HCT116 (cell line): ENCODE results near the gene NMS. TPM values are rescaled to one million over a fixed set of nuclear protein-coding genes. Genes with fewer than 3 reads are reported as not detected.

Experiments
- ATAC-seq: fragments of 200-7000 bp; cut with Tn5 transposase; 2 replicates; pipeline ENCODE4 v1.9.1; 2020; ENCODE audit warnings: mild to moderate bottlenecking, moderate library complexity
- BruUV-seq: library from RNA; stranded (reverse); fragments of 400-500 nt; replicated peaks from 2 replicates; lab custom pipeline; 2021; lab: Mats Ljungman, UMichigan
- CTCF ChIA-PET: fragments of 300-600 bp; sonication (Branson Sonifier 250); formaldehyde crosslinking; loops from one replicate; lab custom pipeline; 2021; ENCODE audit warnings: antibody characterized with exemption; lab: Charles Lee
- POLR2A ChIA-PET: fragments of 300-600, 350-600 bp; sonication (Branson Sonifier 250); formaldehyde crosslinking; loops from one replicate; lab custom pipeline; 2021; ENCODE audit warnings: antibody characterized with exemption; lab: Charles Lee
- RAD21 ChIA-PET, 2 experiments: fragments of 300-600 bp; sonication (Branson Sonifier 250); formaldehyde crosslinking; loops; one replicate each; lab custom pipeline; 2023; ENCODE audit warnings: low total read pairs in 2 of 2; ENCODE audit not compliant: uncharacterized antibody in 2 of 2, unreplicated experiment in 2 of 2, low non-redundant PET in 1 of 2; lab: Charles Lee
- DNase-seq: peaks from one replicate; pipeline ENCODE4 v3.0.0-alpha.2; 2010; ENCODE audit warnings: low read depth, low spot score
- H2AFZ ChIP-seq: fragments of 200-600 bp; shearing (Covaris generic), sonication (generic); 2 replicates; pipeline ENCODE4 v1.6.1; 2017; ENCODE audit warnings: low read depth, mixed run types, mixed read lengths, antibody characterized with exemption, low read length; ENCODE audit not compliant: poor library complexity, severe bottlenecking
- H3K27ac ChIP-seq: 2 replicates; pipeline ENCODE4 v1.5.1; 2012; ENCODE audit warnings: low read depth, low read length
- H3K27me3 ChIP-seq: fragments of 200-600 bp; sonication (generic); 2 replicates; pipeline ENCODE4 v1.6.1; 2016; ENCODE audit warnings: mixed run types, low read length, mixed read lengths; ENCODE audit not compliant: insufficient read depth
- H3K36me3 ChIP-seq, 2 experiments: fragments of 200-500 bp in 1 of 2; fragments of 200-600 bp in 1 of 2; sonication (Bioruptor generic) in 1 of 2; sonication (generic) in 1 of 2; 2 replicates each; pipeline versions ENCODE4 v1.5.1 to v1.6.1; 2014 to 2016; ENCODE audit warnings: low read length in 2 of 2, inconsistent platforms in 1 of 2, mixed read lengths in 1 of 2, mixed run types in 1 of 2; ENCODE audit not compliant: insufficient read depth in 2 of 2, control insufficient read depth in 1 of 2
- H3K4me1 ChIP-seq, 2 experiments: fragments of 200-600 bp in 1 of 2; sonication (generic) in 1 of 2; 2 replicates each; pipeline versions ENCODE4 v1.5.1 to v1.6.1; 2012 to 2017; ENCODE audit warnings: low read length in 2 of 2, inconsistent platforms in 1 of 2, mild to moderate bottlenecking in 1 of 2, mixed read lengths in 1 of 2, mixed run types in 1 of 2, moderate library complexity in 1 of 2; ENCODE audit not compliant: insufficient read depth in 2 of 2, control insufficient read depth in 1 of 2
- H3K4me2 ChIP-seq: fragments of 200-600 bp; sonication (generic); 2 replicates; pipeline ENCODE4 v1.6.1; 2017; ENCODE audit warnings: mixed run types, low read length, mixed read lengths
- H3K4me3 ChIP-seq, 2 experiments: fragments of 200-600 bp in 1 of 2; sonication (generic) in 1 of 2; replicated peaks in 1 of 2; 2 replicates each; pipeline ENCODE4 v1.5.1; 2011 to 2016; ENCODE audit warnings: low read length in 2 of 2, control low read depth in 1 of 2, low read depth in 1 of 2, mild to moderate bottlenecking in 1 of 2, mixed read lengths in 1 of 2, mixed run types in 1 of 2
- H3K79me2 ChIP-seq: fragments of 200-600 bp; sonication (generic); 2 replicates; pipeline ENCODE4 v1.6.1; 2017; ENCODE audit warnings: mild to moderate bottlenecking, mixed run types, low read length, moderate library complexity, mixed read lengths; ENCODE audit not compliant: insufficient read depth
- H3K9ac ChIP-seq: fragments of 200-600 bp; sonication (generic); 2 replicates; pipeline ENCODE4 v1.6.1; 2016; ENCODE audit warnings: low read length, mixed read lengths
- H3K9me2 ChIP-seq: fragments of 200-600 bp; sonication (generic), shearing (Covaris generic); 2 replicates; pipeline ENCODE4 v1.6.1; 2017; ENCODE audit warnings: mixed run types, mild to moderate bottlenecking, moderate library complexity; ENCODE audit not compliant: insufficient read depth
- H3K9me3 ChIP-seq, 2 experiments: fragments of 200-500 bp in 1 of 2; fragments of 200-600 bp in 1 of 2; sonication (Bioruptor generic) in 1 of 2; sonication (generic) in 1 of 2; 2 replicates each; pipeline ENCODE4 v1.6.1; 2014 to 2017; ENCODE audit warnings: low read length in 2 of 2, mixed read lengths in 2 of 2, inconsistent platforms in 1 of 2, low read depth in 1 of 2, mild to moderate bottlenecking in 1 of 2, mixed run types in 1 of 2, moderate library complexity in 1 of 2; ENCODE audit not compliant: control insufficient read depth in 1 of 2, insufficient read depth in 1 of 2
- H4K20me1 ChIP-seq: fragments of 200-600 bp; sonication (generic), shearing (Covaris generic); 2 replicates; pipeline ENCODE4 v1.6.1; 2017; ENCODE audit warnings: mixed run types, mild to moderate bottlenecking, moderate library complexity; ENCODE audit not compliant: insufficient read depth
- CEBPB ChIP-seq: IDR thresholded peaks from 2 replicates; pipeline ENCODE4 v1.6.1; 2012; ENCODE audit warnings: low read depth
- ELF1 ChIP-seq: IDR thresholded peaks from 2 replicates; pipeline ENCODE4 v1.6.1; 2012; ENCODE audit warnings: low read depth, borderline replicate concordance
- EZH2phosphoT487 ChIP-seq: fragments of 200-600 bp; IDR thresholded peaks from 2 replicates; pipeline ENCODE4 v1.6.1; 2018; ENCODE audit warnings: antibody characterized with exemption, borderline replicate concordance
- FOSL1 ChIP-seq: IDR thresholded peaks from 2 replicates; pipeline ENCODE4 v1.6.1; 2012; ENCODE audit warnings: low read depth
- MAX ChIP-seq: IDR thresholded peaks from 2 replicates; pipeline ENCODE4 v1.6.1; 2012
- SIN3A ChIP-seq: IDR thresholded peaks from 2 replicates; pipeline ENCODE4 v1.6.1; 2012; ENCODE audit warnings: low read depth
- SP1 ChIP-seq: IDR thresholded peaks from 2 replicates; pipeline ENCODE4 v1.6.1; 2012; ENCODE audit warnings: low read depth
- SRF ChIP-seq: IDR thresholded peaks from 2 replicates; pipeline ENCODE4 v1.6.1; 2012; ENCODE audit warnings: low read depth
- TCF7L2 ChIP-seq: IDR thresholded peaks from 2 replicates; pipeline ENCODE4 v1.7.0; 2011; ENCODE audit warnings: borderline replicate concordance, inconsistent platforms; ENCODE audit not compliant: insufficient read depth, insufficient read length; ENCODE audit errors: extremely low read depth
- YY1 ChIP-seq: IDR thresholded peaks from 2 replicates; pipeline ENCODE4 v1.6.1; 2011; ENCODE audit warnings: low read length, low read depth, moderate library complexity, mild to moderate bottlenecking; ENCODE audit not compliant: insufficient replicate concordance; ENCODE audit errors: extremely low read depth
- ZBTB33 ChIP-seq: IDR thresholded peaks from 2 replicates; pipeline ENCODE4 v1.6.1; 2011; ENCODE audit warnings: mild to moderate bottlenecking, low read length, moderate library complexity; ENCODE audit not compliant: insufficient replicate concordance; ENCODE audit errors: extremely low read depth
- ZNF274 ChIP-seq: fragments of 200-500 bp; sonication (Bioruptor generic); IDR thresholded peaks from 2 replicates; pipeline ENCODE4 v1.6.1; 2014; ENCODE audit warnings: mild to moderate bottlenecking, low read depth, low read length, inconsistent platforms
- intact Hi-C: fragments of 100-400 bp; cut with micrococcal nuclease; formaldehyde crosslinking; loops from 2 replicates; pipeline ENCODE4 v1.10.0; 2022
- total RNA-seq: library from RNA; stranded (reverse); gene quantifications from one replicate; pipeline ENCODE4 v1.2.1, GENCODE V29; 2021; ENCODE audit not compliant: unreplicated experiment

The NMS gene
- total RNA-seq, 1 experiment from 2014 or later: not detected

- no peak for DNase-seq
- TF ChIP-seq ZBTB33 (no peak), SRF (no peak), TCF7L2 (no peak), ZNF274 (no peak), CEBPB (no peak)
- H3K4me3 ChIP-seq: no peak overlapping the region
- POLR2A ChIA-PET: no interaction called here
- H3K4me1 ChIP-seq: no peaks in the 10 kb centered on the region
- H4K20me1 ChIP-seq: no peaks in the 10 kb centered on the region
- no peaks in the 10 kb centered on the region for H3K9me2 ChIP-seq
- H3K27ac ChIP-seq: no peak overlapping the region
- H3K9me3 ChIP-seq: no peaks in the 10 kb centered on the region
- RAD21 ChIA-PET: no interaction called here
- no peak overlapping the region for H3K4me2 ChIP-seq
- H3K36me3 ChIP-seq: no peaks in the 10 kb centered on the region
- H3K9ac ChIP-seq: no peak overlapping the region
- intact Hi-C loops: no loop called here
- no peak for ATAC-seq
- CTCF ChIA-PET: no interaction called here
- H3K27me3 ChIP-seq: peaks cover 6% of the 10 kb centered on the region; the same call in 1 of the 2 replicates
- BruUV-seq: no TSS peak
- no peak overlapping the region for H2AFZ ChIP-seq
- H3K79me2 ChIP-seq: no peaks in the 10 kb centered on the region
These were observed 15.1 kb downstream of the NMS start for GRCh38 chr2:100485396-100485795.

GRCh38 chr2:100494712-100495111 is 24.4 kb downstream of the NMS start:
- DNase-seq (no peak), ATAC-seq (no peak)
- no peaks in the 10 kb centered on the region for H3K36me3 ChIP-seq
- H3K4me1 ChIP-seq: no peaks in the 10 kb centered on the region
- no peak overlapping the region for H3K27ac ChIP-seq
- no peaks in the 10 kb centered on the region for H3K79me2 ChIP-seq
- H3K4me3 ChIP-seq: no peak overlapping the region
- ChIA-PET CTCF (no interaction called here), RAD21 (no interaction called here), POLR2A (no interaction called here)
- intact Hi-C loops: no loop called here
- H3K4me2 ChIP-seq: no peak overlapping the region
- no peaks in the 10 kb centered on the region for H3K9me3 ChIP-seq
- no peak overlapping the region for H2AFZ ChIP-seq
- BruUV-seq: no TSS peak
- no peaks in the 10 kb centered on the region for H4K20me1 ChIP-seq
- H3K27me3 ChIP-seq: 0 out of 2 replicates have a peak, but pooled peaks cover 3% of the 10 kb centered on the region
- H3K9me2 ChIP-seq: no peaks in the 10 kb centered on the region
- no peak overlapping the region for H3K9ac ChIP-seq
- TF ChIP-seq ELF1: no peak
- TF ChIP-seq ZBTB33: no peak
- TF ChIP-seq SIN3A: no peak
- no peak for TF ChIP-seq SRF
- no peak for TF ChIP-seq FOSL1
- TF ChIP-seq MAX: no peak
- no peak for TF ChIP-seq EZH2phosphoT487
- no peak for TF ChIP-seq YY1
- no peak for TF ChIP-seq SP1
